GM23248 (cell line): ENCODE measurements around the gene GRM7. TPM values are rescaled to one million over a fixed set of nuclear protein-coding genes. Genes with fewer than 3 reads are reported as not detected.

Experiments
- DNase-seq: peaks from one replicate; pipeline ENCODE4 v3.0.0-alpha.2; 2015
- H2AFZ ChIP-seq: fragments of 200-600 bp; sonication (generic); 2 replicates; pipeline ENCODE4 v1.6.1; 2016; ENCODE audit warnings: antibody characterized with exemption
- H3F3A ChIP-seq: fragments of 200-600 bp; sonication (generic); 2 replicates; pipeline ENCODE4 v1.6.1; 2016; ENCODE audit warnings: mild to moderate bottlenecking, antibody characterized with exemption, mixed run types; ENCODE audit not compliant: insufficient read depth
- H3K27ac ChIP-seq: fragments of 200-600 bp; sonication (generic); 2 replicates; pipeline ENCODE4 v1.5.1; 2016; ENCODE audit warnings: mild to moderate bottlenecking
- H3K27me3 ChIP-seq: fragments of 200-600 bp; sonication (generic); replicated peaks from 2 replicates; pipeline ENCODE4 v1.6.1; 2016; ENCODE audit warnings: mild to moderate bottlenecking; ENCODE audit not compliant: insufficient read depth
- H3K36me3 ChIP-seq: fragments of 200-600 bp; sonication (generic); 2 replicates; pipeline ENCODE4 v1.6.1; 2016; ENCODE audit warnings: low read depth, mild to moderate bottlenecking
- H3K4me1 ChIP-seq: fragments of 200-600 bp; sonication (generic); 2 replicates; pipeline ENCODE4 v1.6.1; 2016; ENCODE audit warnings: mild to moderate bottlenecking; ENCODE audit not compliant: insufficient read depth
- H3K4me2 ChIP-seq: fragments of 200-600 bp; sonication (generic); one replicate; pipeline ENCODE4 v1.6.1; 2016; ENCODE audit warnings: mild to moderate bottlenecking; ENCODE audit not compliant: unreplicated experiment
- H3K4me3 ChIP-seq: fragments of 200-600 bp; sonication (generic); 2 replicates; pipeline ENCODE4 v1.5.1; 2016; ENCODE audit warnings: mild to moderate bottlenecking
- H3K79me2 ChIP-seq: fragments of 200-600 bp; sonication (generic); 2 replicates; pipeline ENCODE4 v1.6.1; 2016; ENCODE audit warnings: mild to moderate bottlenecking; ENCODE audit not compliant: insufficient read depth
- H3K9ac ChIP-seq: fragments of 200-600 bp; sonication (generic); 2 replicates; pipeline ENCODE4 v1.6.1; 2016; ENCODE audit warnings: mild to moderate bottlenecking
- H3K9me2 ChIP-seq: fragments of 200-600 bp; sonication (generic); 2 replicates; pipeline ENCODE4 v1.6.1; 2016; ENCODE audit warnings: mixed run types, mild to moderate bottlenecking, moderate library complexity; ENCODE audit not compliant: insufficient read depth
- H3K9me3 ChIP-seq: fragments of 200-600 bp; sonication (generic); one replicate; pipeline ENCODE4 v1.6.1; 2017; ENCODE audit warnings: low read depth
- H4K20me1 ChIP-seq: fragments of 200-600 bp; sonication (generic); 2 replicates; pipeline ENCODE4 v1.6.0; 2016; ENCODE audit not compliant: insufficient read depth
- EZH2 ChIP-seq: fragments of 200-600 bp; sonication (generic); IDR thresholded peaks from 2 replicates; pipeline ENCODE4 v1.6.1; 2018; ENCODE audit warnings: antibody characterized with exemption, mild to moderate bottlenecking; ENCODE audit not compliant: insufficient read depth, poor library complexity, severe bottlenecking
- EZH2phosphoT487 ChIP-seq: fragments of 200-600 bp; sonication (generic); IDR thresholded peaks from 2 replicates; pipeline ENCODE4 v1.6.1; 2018; ENCODE audit warnings: antibody characterized with exemption, moderate library complexity, mild to moderate bottlenecking, low read depth; ENCODE audit not compliant: insufficient read depth
- WGBS, 2 experiments: methylation state at CpG; one replicate each; pipeline ENCODE4 v1.1.6; 2015 to 2017; ENCODE audit warnings: low lambda C conversion rate in 2 of 2, low coverage in 1 of 2; ENCODE audit errors: missing lambda C conversion rate in 2 of 2; 5-methylcytosine and 5-hydroxymethylcytosine counted together
- in situ Hi-C: fragments of 300-500 bp; cut with MboI; formaldehyde crosslinking; loops from 2 replicates; pipeline ENCODE4 v1.15.0; 2020
- polyA plus RNA-seq: library from polyadenylated mRNA; unstranded; fragments of >200 nt; fragmentation: Nextera tagmentation; extraction: Ambion mirVana; gene quantifications from 2 replicates; pipeline ENCODE4 v1.2.1, GENCODE V29; 2016
- total RNA-seq: library from RNA; depleted of rRNA; stranded (reverse); fragments of >200 nt; shearing (Covaris generic); gene quantifications from 2 replicates; pipeline ENCODE4 v1.2.3, GENCODE V29; 2014

Gene GRM7
- total and polyA plus RNA-seq, 2 experiments from 2014 or later = not detected

DNA sequence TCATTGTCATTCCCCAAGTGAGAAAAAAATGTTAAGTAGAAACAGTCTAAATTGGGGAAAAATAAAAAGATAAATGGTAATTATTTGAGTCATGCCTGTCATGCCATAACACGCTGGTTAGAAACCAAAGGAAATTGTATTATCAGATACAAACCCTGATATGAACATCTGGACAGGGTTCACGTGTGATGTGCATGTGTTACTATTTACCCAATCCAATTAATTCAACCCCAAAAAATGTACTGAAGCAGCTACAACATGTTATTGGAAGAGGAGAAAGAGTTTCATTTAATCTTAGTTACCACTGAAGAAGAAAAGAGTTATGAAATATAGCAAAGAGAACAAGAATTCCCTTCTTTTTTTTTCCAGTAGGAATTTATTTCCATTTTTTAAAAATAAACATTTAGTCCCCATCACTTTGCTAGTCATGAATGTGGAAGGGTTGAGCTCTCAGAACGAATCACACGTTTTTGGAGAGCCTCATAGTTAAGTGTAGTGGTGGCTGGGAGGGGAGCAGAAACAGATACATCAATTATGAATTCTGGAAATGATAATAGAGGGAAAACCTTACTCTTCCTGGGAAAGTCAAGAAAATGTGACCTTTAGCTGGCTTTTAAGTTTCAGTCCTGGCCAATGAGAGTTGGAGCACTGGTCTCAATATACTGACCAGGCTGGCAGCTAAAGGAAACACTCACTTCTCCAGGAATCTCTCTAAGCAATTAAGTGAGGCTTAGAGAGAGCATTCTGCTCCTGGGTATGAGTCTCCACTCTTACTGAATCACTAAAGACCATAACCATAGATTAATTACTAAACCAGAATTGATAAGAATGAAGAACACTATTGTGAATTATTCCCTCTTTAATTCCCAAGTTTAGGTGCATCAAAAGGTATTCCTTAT, 796.5 kb downstream of the GRM7 start:
- no peak overlapping the region for H3K4me2 ChIP-seq
- no peaks in the 10 kb centered on the region for H3F3A ChIP-seq
- no peaks in the 10 kb centered on the region for H3K27me3 ChIP-seq
- no peak for DNase-seq
- no peaks in the 10 kb centered on the region for H3K4me1 ChIP-seq
- H3K27ac ChIP-seq = no peak overlapping the region
- in situ Hi-C loops = no loop called here
- 2 to 3% methylated on average over 4 of the region's 4 CpGs for WGBS, 2 experiments
- no peak for TF ChIP-seq EZH2
- H3K9me2 ChIP-seq = no peaks in the 10 kb centered on the region
- H3K9ac ChIP-seq = no peak overlapping the region
- H4K20me1 ChIP-seq = no peaks in the 10 kb centered on the region
- H2AFZ ChIP-seq = no peak overlapping the region
- no peaks in the 10 kb centered on the region for H3K9me3 ChIP-seq
- no peaks in the 10 kb centered on the region for H3K79me2 ChIP-seq
- H3K36me3 ChIP-seq = no peaks in the 10 kb centered on the region
- no peak overlapping the region for H3K4me3 ChIP-seq

DNA sequence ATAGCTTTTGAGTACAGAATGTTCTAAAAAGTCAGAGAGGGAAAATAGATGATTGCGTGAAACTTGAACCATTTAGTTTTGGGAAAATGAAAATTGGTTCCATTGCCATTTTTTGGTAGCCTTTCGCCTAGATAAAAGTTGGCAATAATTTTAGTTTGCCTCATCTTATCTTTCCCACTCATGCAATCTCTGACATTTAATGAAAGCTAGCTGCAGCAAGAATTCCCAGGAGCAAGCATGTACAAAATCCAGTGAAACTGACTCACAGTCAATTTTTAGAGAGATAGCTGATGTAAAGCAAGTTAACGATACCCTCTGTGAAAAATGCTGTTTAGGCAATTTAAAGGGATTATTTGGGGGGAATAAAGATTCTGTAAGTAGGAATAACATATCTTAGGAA, 797.4 kb downstream of the GRM7 start:
- Histone ChIP-seq H3K9me3 (no peaks in the 10 kb centered on the region), H3K9me2 (no peaks in the 10 kb centered on the region), H3K79me2 (no peaks in the 10 kb centered on the region), H3F3A (no peaks in the 10 kb centered on the region), H3K27me3 (no peaks in the 10 kb centered on the region), H3K27ac (no peak overlapping the region), H3K4me2 (no peak overlapping the region), H3K4me1 (no peaks in the 10 kb centered on the region), H3K9ac (no peak overlapping the region), H3K4me3 (no peak overlapping the region), H3K36me3 (no peaks in the 10 kb centered on the region), H4K20me1 (no peaks in the 10 kb centered on the region), H2AFZ (no peak overlapping the region)
- no peak for TF ChIP-seq EZH2phosphoT487
- TF ChIP-seq EZH2 = no peak
- 58 to 71% methylated on average over 3 of the region's 3 CpGs for WGBS, 2 experiments
- in situ Hi-C loops = no loop called here
- no peak for DNase-seq

DNA sequence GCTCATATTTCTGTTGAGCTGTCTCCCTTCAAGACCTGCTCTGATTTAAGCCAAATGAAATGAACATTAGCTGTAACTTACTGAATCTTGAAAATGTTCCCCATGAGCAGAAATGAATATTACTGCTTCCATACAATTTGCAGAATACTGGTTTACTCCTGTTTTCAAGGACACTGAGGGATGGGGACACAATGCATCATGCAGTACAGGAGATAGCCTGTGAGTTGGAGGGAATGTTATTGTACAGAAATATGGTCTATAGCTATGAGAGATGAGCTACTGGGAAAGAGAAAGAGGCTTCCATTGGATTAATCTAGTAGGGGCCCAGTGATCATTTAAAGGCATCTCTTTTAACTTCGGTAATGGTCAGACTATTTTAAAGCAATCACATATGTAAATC, 798.2 kb downstream of the GRM7 start:
- Histone ChIP-seq H3K4me1 (no peaks in the 10 kb centered on the region), H3K27me3 (no peaks in the 10 kb centered on the region), H2AFZ (no peak overlapping the region), H3K9ac (no peak overlapping the region), H3K36me3 (no peaks in the 10 kb centered on the region), H3K79me2 (no peaks in the 10 kb centered on the region), H3K4me2 (no peak overlapping the region), H3F3A (no peaks in the 10 kb centered on the region), H3K4me3 (no peak overlapping the region), H3K9me3 (no peaks in the 10 kb centered on the region), H3K9me2 (no peaks in the 10 kb centered on the region), H3K27ac (no peak overlapping the region), H4K20me1 (no peaks in the 10 kb centered on the region)
- 0 to 3% methylated on average over 1 of the region's 1 CpG for WGBS, 2 experiments
- TF ChIP-seq EZH2 (no peak), EZH2phosphoT487 (no peak)
- no peak for DNase-seq
- in situ Hi-C loops = no loop called here

DNA sequence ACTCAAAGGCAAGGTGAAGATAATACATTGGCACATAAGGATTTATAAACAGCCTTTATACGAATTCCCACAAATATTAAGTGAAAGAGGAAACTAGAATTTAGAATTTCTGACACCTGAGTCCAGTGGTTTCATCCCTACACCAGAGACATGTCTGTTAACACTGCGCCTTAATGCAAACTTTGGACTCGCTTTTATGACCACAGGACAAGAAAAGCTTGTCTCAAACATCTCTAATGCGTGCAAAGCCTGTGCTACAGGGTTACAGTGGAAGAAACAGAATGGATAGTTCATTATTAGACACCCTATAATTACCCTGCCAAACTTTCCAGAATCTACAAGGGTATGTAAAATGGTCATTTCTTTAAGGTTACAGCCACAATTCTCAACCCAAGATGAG, 802.9 kb downstream of the GRM7 start:
- 15 to 23% methylated on average over 4 of the region's 4 CpGs for WGBS, 2 experiments
- H3K9me3 ChIP-seq = no peaks in the 10 kb centered on the region
- in situ Hi-C loops = no loop called here

More for the DNA sequence above, 802.9 kb downstream of the GRM7 start:
- no peaks in the 10 kb centered on the region for H3K9me2 ChIP-seq
- H4K20me1 ChIP-seq = no peaks in the 10 kb centered on the region
- no peak overlapping the region for H3K4me3 ChIP-seq
- no peak for DNase-seq
- H3K27me3 ChIP-seq = no peaks in the 10 kb centered on the region
- no peaks in the 10 kb centered on the region for H3F3A ChIP-seq
- TF ChIP-seq EZH2phosphoT487 (no peak), EZH2 (no peak)
- H3K27ac ChIP-seq = no peak overlapping the region
- H3K79me2 ChIP-seq = no peaks in the 10 kb centered on the region
- H3K4me2 ChIP-seq = no peak overlapping the region
- H3K4me1 ChIP-seq = no peaks in the 10 kb centered on the region
- no peak overlapping the region for H3K9ac ChIP-seq
- H2AFZ ChIP-seq = no peak overlapping the region
- no peaks in the 10 kb centered on the region for H3K36me3 ChIP-seq
